GM23338 (cell line): Measurements from ENCODE around the gene PRDX6. TPM values are rescaled to one million over a fixed set of nuclear protein-coding genes. Genes with fewer than 3 reads are reported as not detected.

Experiments
- ATAC-seq: fragments of 200-7000 bp; cut with Tn5 transposase; 3 replicates; pipeline ENCODE4 v1.9.1; 2020
- DNase-seq: peaks from one replicate; pipeline ENCODE4 v3.0.0-alpha.2; 2015; ENCODE audit warnings: low spot score
- H2AFZ ChIP-seq: fragments of 200-600 bp; sonication (generic); 2 replicates; pipeline ENCODE4 v1.8.0; 2016; ENCODE audit warnings: antibody characterized with exemption, mild to moderate bottlenecking, moderate library complexity
- H3F3A ChIP-seq: fragments of 200-600 bp; sonication (generic); replicated peaks from 2 replicates; pipeline ENCODE4 v1.8.0; 2017; ENCODE audit warnings: antibody characterized with exemption, mixed run types, low read depth
- H3K27ac ChIP-seq: fragments of 200-600 bp; sonication (generic); 2 replicates; pipeline ENCODE4 v1.6.1; 2016; ENCODE audit warnings: low read depth
- H3K27me3 ChIP-seq: fragments of 200-600 bp; sonication (generic); 2 replicates; pipeline ENCODE4 v1.8.0; 2016; ENCODE audit warnings: mild to moderate bottlenecking, mixed run types, moderate library complexity; ENCODE audit not compliant: insufficient read depth
- H3K36me3 ChIP-seq: fragments of 200-600 bp; sonication (generic); 2 replicates; pipeline ENCODE4 v1.8.0; 2016; ENCODE audit warnings: mild to moderate bottlenecking; ENCODE audit not compliant: insufficient read depth
- H3K4me1 ChIP-seq: fragments of 200-600 bp; sonication (generic); 2 replicates; pipeline ENCODE4 v1.8.0; 2016; ENCODE audit warnings: mild to moderate bottlenecking, moderate library complexity; ENCODE audit not compliant: insufficient read depth
- H3K4me2 ChIP-seq: fragments of 200-600 bp; sonication (generic); 2 replicates; pipeline ENCODE4 v1.7.1; 2017; ENCODE audit warnings: mixed run types
- H3K4me3 ChIP-seq: fragments of 200-600 bp; sonication (generic); 2 replicates; pipeline ENCODE4 v1.6.1; 2016; ENCODE audit warnings: mixed run types
- H3K79me2 ChIP-seq: fragments of 200-600 bp; sonication (generic); replicated peaks from 2 replicates; pipeline ENCODE4 v1.8.0; 2017; ENCODE audit warnings: mild to moderate bottlenecking; ENCODE audit not compliant: insufficient read depth
- H3K9me2 ChIP-seq: fragments of 200-600 bp; sonication (generic); 2 replicates; pipeline ENCODE4 v1.8.0; 2017; ENCODE audit not compliant: insufficient read depth
- H4K20me1 ChIP-seq: fragments of 200-600 bp; sonication (generic); replicated peaks from 2 replicates; pipeline ENCODE4 v1.8.0; 2017; ENCODE audit warnings: mild to moderate bottlenecking; ENCODE audit not compliant: insufficient read depth
- H3K27ac Mint-ChIP-seq: 2 replicates; pipeline ENCODE4 v1.8.0; 2020; ENCODE audit warnings: inconsistent platforms, mild to moderate bottlenecking, moderate library complexity, mixed read lengths
- H3K27me3 Mint-ChIP-seq: 3 replicates; pipeline ENCODE4 v1.8.0; 2022; ENCODE audit warnings: low read depth, mild to moderate bottlenecking, moderate library complexity, mixed read lengths, inconsistent platforms; ENCODE audit not compliant: insufficient read depth, poor library complexity
- H3K36me3 Mint-ChIP-seq: 3 replicates; pipeline ENCODE4 v1.8.0; 2021; ENCODE audit warnings: low read depth, mild to moderate bottlenecking, inconsistent platforms, moderate library complexity, mixed read lengths
- H3K4me1 Mint-ChIP-seq: 3 replicates; pipeline ENCODE4 v1.8.0; 2020; ENCODE audit warnings: mild to moderate bottlenecking, inconsistent platforms, mixed read lengths
- H3K4me3 Mint-ChIP-seq: 3 replicates; pipeline ENCODE4 v1.8.0; 2021; ENCODE audit warnings: moderate library complexity, mild to moderate bottlenecking, inconsistent platforms, mixed read lengths
- H3K9me3 Mint-ChIP-seq: 3 replicates; pipeline ENCODE4 v1.8.0; 2020; ENCODE audit warnings: moderate library complexity, mild to moderate bottlenecking, inconsistent platforms, mixed read lengths
- CREB1 ChIP-seq: fragments of 250-450 bp; sonication (Bioruptor Pico); IDR thresholded peaks from 2 replicates; pipeline ENCODE4 v1.5.0; 2020; ENCODE audit warnings: low read depth, mild to moderate bottlenecking, moderate library complexity
- EZH2phosphoT487 ChIP-seq: fragments of 200-600 bp; sonication (generic); IDR thresholded peaks from one replicate; pipeline ENCODE4 v1.8.1; 2018; ENCODE audit warnings: antibody characterized with exemption; ENCODE audit not compliant: unreplicated experiment
- POLR2AphosphoS5 ChIP-seq: IDR thresholded peaks from 2 replicates; pipeline ENCODE4 v1.6.1; 2016; ENCODE audit warnings: antibody characterized with exemption, low read depth
- polyA plus RNA-seq: library from polyadenylated mRNA; unstranded; fragments of >200 nt; fragmentation: Nextera tagmentation; extraction: Ambion mirVana; gene quantifications from 2 replicates; pipeline ENCODE4 v1.2.1, GENCODE V29; 2016
- total RNA-seq: library from RNA; depleted of rRNA; stranded (reverse); fragments of >200 nt; shearing (Covaris generic); gene quantifications from 2 replicates; pipeline ENCODE4 v1.2.3, GENCODE V29; 2014
- TF ChIP-seq, protein P1 (sequence below): IDR thresholded peaks from 2 replicates; pipeline ENCODE4 v1.6.1; 2016; ENCODE audit warnings: antibody characterized with exemption
- TF ChIP-seq, protein P2 (sequence below), 2 experiments: fragments of 200-600 bp in 1 of 2; sonication (generic) in 1 of 2; conservative IDR thresholded peaks; 2 replicates each; pipeline versions ENCODE4 v1.5.1 to v1.6.1; 2016 to 2017; ENCODE audit warnings: antibody characterized with exemption in 2 of 2, low read depth in 2 of 2, mild to moderate bottlenecking in 2 of 2, moderate library complexity in 1 of 2

PRDX6 gene
- total and polyA plus RNA-seq, 2 experiments from 2014 or later: 516 to 746 TPM

DNA sequence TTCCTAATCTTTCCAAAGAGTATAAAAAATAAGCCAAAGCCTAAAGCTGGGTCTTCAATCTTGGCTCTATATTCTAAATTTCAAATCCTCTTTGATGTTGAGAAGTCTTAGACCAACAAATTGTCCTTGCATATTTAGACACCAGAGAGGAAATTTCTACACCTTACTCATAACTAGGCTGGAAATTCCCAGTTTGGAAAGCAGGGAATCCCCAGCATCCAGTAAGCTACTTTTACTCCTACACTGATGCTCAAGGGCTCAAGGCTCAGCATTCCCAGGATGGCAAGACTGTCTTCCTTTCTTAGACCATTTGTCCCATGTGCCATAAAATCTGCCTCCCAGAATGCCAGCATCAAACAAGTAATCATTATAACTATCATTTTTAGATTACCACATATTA lies 28.3 kb downstream of the PRDX6 start (continued):
- TF ChIP-seq, protein P1, sequence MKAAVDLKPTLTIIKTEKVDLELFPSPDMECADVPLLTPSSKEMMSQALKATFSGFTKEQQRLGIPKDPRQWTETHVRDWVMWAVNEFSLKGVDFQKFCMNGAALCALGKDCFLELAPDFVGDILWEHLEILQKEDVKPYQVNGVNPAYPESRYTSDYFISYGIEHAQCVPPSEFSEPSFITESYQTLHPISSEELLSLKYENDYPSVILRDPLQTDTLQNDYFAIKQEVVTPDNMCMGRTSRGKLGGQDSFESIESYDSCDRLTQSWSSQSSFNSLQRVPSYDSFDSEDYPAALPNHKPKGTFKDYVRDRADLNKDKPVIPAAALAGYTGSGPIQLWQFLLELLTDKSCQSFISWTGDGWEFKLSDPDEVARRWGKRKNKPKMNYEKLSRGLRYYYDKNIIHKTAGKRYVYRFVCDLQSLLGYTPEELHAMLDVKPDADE: no peak

DNA sequence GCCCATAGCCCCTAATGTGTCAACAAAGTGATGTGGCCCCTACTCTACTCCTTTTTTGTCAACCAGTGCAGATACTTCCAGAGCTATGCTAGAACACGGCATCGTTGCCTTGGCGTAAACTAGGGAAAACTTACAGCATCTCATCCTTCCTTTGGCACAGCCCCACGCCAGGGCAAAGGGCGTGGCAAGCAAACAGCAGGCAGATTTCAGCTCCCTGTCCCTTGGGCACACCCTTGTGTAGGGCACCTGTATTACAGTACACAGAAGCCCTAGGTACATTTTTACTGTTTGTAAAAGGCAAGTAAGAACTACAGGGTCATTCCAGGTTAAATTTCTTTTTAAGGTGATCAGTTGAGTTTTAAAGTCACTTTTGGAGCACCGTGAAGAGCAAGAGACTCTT lies 29.3 kb downstream of the PRDX6 start:
- H3K36me3 Mint-ChIP-seq: no peaks in the 10 kb centered on the region
- Histone ChIP-seq H4K20me1 (no peaks in the 10 kb centered on the region), H3K4me2 (no peak overlapping the region), H3K9me2 (no peaks in the 10 kb centered on the region), H3K36me3 (no peaks in the 10 kb centered on the region), H3F3A (no peaks in the 10 kb centered on the region), H2AFZ (no peak overlapping the region), H3K79me2 (no peaks in the 10 kb centered on the region), H3K27ac (no peak overlapping the region), H3K4me1 (peaks cover 17% of the 10 kb centered on the region), H3K4me3 (no peak overlapping the region), H3K27me3 (no peaks in the 10 kb centered on the region)
- DNase-seq: peak; percentile 66
- peaks cover 2% of the 10 kb centered on the region for H3K27me3 Mint-ChIP-seq
- peaks cover 21% of the 10 kb centered on the region for H3K4me1 Mint-ChIP-seq
- H3K27ac Mint-ChIP-seq: 0 out of 2 replicates have a peak overlapping the region, but pooled peaks have one; percentile 0
- TF ChIP-seq, protein P2, sequence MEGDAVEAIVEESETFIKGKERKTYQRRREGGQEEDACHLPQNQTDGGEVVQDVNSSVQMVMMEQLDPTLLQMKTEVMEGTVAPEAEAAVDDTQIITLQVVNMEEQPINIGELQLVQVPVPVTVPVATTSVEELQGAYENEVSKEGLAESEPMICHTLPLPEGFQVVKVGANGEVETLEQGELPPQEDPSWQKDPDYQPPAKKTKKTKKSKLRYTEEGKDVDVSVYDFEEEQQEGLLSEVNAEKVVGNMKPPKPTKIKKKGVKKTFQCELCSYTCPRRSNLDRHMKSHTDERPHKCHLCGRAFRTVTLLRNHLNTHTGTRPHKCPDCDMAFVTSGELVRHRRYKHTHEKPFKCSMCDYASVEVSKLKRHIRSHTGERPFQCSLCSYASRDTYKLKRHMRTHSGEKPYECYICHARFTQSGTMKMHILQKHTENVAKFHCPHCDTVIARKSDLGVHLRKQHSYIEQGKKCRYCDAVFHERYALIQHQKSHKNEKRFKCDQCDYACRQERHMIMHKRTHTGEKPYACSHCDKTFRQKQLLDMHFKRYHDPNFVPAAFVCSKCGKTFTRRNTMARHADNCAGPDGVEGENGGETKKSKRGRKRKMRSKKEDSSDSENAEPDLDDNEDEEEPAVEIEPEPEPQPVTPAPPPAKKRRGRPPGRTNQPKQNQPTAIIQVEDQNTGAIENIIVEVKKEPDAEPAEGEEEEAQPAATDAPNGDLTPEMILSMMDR (conservative IDR thresholded peaks at IDR 0.05; ENCODE audit: low read depth in 2 of 2): peak; percentile 54 to 69
- TF ChIP-seq EZH2phosphoT487: no peak
- ATAC-seq: peak; percentile 85
- no peaks in the 10 kb centered on the region for H3K9me3 Mint-ChIP-seq
- H3K4me3 Mint-ChIP-seq: no peak overlapping the region

DNA sequence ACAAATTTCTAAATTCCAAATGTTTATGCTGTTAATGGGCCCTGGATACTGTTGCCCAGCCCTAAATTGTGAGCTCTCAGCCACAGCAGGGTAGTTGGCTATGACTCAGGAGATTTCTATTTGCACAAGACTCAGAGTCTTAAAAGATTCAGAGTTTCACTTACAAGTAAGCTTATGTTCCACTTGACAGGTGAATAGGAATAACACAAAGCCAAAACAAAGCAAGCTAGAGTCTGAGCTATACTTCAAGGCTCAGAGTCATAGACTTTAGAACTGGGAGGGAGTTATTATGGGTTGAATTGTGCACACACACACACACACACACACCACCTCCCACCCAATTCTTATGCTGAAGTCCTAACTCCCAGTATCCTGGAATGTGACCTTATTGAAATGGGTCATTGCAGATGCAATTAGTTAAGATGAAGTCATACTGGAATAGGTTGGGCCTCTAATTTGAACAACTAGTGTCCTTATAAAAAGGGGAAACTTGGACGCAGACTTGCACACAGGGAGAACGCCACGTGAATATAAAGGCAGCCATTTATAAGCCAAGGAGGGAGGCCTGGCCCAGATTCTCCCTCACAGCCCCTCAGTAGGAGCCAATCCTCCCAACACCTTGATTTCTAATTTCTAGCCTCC lies 30.2 kb downstream of the PRDX6 start:
- H2AFZ ChIP-seq: no peak overlapping the region; the same call in 1 of the 2 replicates
- no peak overlapping the region for H3K4me3 ChIP-seq
- DNase-seq: peak; percentile 46
- no peaks in the 10 kb centered on the region for H3K36me3 ChIP-seq
- no peaks in the 10 kb centered on the region for H3K27me3 ChIP-seq
- Mint-ChIP-seq H3K4me3 (no peak overlapping the region), H3K9me3 (no peaks in the 10 kb centered on the region), H3K36me3 (no peaks in the 10 kb centered on the region), H3K27me3 (peaks cover 2% of the 10 kb centered on the region), H3K4me1 (peaks cover 21% of the 10 kb centered on the region), H3K27ac (peak overlapping the region; percentile 92)
- H3K4me2 ChIP-seq: peak overlapping the region; percentile 39
- 0 out of 2 replicates have a peak overlapping the region, but pooled peaks have one; percentile 22 for H3K27ac ChIP-seq
- no peaks in the 10 kb centered on the region for H4K20me1 ChIP-seq
- H3K4me1 ChIP-seq: peaks cover 17% of the 10 kb centered on the region
- no peaks in the 10 kb centered on the region for H3K79me2 ChIP-seq
- peak; percentile 51 for ATAC-seq
- H3F3A ChIP-seq: no peaks in the 10 kb centered on the region
- H3K9me2 ChIP-seq: no peaks in the 10 kb centered on the region
- TF ChIP-seq POLR2AphosphoS5 (no peak), CREB1 (CRISPR knock-in tag) (0 out of 2 replicates have a peak, but pooled peaks have one; percentile 25), EZH2phosphoT487 (no peak)
